Measurements from ENCODE around the gene CCDC171. TPM values are rescaled to one million over a fixed set of nuclear protein-coding genes. Genes with fewer than 3 reads are reported as not detected.
"Not testable (repeated sequence)": the region's sequence is repeated elsewhere in the genome, so short reads cannot be mapped to it uniquely, and the experiment has no call there.

CCDC171 gene
- total RNA-seq, 1 donor from 2014 or later: 2.9 TPM

DNA sequence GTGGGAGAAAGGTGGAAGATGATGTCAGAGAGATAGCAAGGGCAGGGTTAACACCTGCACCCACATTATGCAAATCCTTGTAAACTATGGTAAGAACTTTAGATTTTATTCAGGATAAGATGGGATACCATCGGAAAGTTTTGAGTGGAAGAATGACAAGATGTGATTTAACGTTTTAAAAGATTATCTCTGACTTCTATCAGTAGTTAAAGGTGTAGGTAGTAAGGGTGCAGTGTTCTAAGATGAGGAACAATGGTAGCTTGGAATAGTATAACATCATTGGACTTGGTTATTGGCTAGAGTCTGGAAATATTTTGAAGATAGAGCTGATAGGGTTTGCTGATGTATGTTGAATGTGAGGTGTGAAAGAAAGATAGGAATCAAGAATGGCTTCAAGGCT, 211.3 kb downstream of the CCDC171 start:
- no peaks in the 10 kb centered on the region for H3K4me1 ChIP-seq
- H3K36me3 ChIP-seq: no peaks in the 10 kb centered on the region
- no peaks in the 10 kb centered on the region for H3K9me3 ChIP-seq
- H3K27me3 ChIP-seq: no peaks in the 10 kb centered on the region
- DNase-seq (ENCODE audit: extremely low spot score in 2 of 2): no peak
- no peak overlapping the region for H3K27ac ChIP-seq
- H3K4me3 ChIP-seq: no peak overlapping the region
- intact Hi-C loops (cut with DNase I): no loop called here
- TF ChIP-seq POLR2AphosphoS5 (IDR thresholded peaks at IDR 0.05; ENCODE audit: insufficient read depth in 1 of 2, low read depth in 1 of 2) (no peak), POLR2A (IDR thresholded peaks at IDR 0.05) (no peak)
- TF ChIP-seq, protein P1, sequence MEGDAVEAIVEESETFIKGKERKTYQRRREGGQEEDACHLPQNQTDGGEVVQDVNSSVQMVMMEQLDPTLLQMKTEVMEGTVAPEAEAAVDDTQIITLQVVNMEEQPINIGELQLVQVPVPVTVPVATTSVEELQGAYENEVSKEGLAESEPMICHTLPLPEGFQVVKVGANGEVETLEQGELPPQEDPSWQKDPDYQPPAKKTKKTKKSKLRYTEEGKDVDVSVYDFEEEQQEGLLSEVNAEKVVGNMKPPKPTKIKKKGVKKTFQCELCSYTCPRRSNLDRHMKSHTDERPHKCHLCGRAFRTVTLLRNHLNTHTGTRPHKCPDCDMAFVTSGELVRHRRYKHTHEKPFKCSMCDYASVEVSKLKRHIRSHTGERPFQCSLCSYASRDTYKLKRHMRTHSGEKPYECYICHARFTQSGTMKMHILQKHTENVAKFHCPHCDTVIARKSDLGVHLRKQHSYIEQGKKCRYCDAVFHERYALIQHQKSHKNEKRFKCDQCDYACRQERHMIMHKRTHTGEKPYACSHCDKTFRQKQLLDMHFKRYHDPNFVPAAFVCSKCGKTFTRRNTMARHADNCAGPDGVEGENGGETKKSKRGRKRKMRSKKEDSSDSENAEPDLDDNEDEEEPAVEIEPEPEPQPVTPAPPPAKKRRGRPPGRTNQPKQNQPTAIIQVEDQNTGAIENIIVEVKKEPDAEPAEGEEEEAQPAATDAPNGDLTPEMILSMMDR (IDR thresholded peaks at IDR 0.05): no peak

DNA sequence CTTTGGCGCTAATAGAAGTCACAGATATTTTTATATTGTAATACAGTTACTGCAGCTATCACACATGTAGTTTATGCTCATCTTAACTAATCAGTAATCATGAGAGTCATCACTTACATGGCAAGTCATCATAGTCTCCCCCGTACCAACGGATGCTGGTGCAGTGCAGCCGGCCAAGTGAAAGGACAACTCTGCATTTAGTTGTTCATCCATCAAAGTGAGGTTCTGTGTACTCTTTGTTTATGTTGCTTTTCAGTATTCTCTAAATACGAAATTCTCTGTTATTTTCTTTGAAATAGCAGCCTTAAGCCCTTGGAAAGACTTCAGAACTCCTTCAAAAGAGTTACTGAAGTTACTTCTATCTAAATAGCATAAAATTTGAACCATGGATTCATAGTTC, 216.7 kb downstream of the CCDC171 start:
- Histone ChIP-seq H3K9me3 (no peaks in the 10 kb centered on the region), H3K4me1 (no peaks in the 10 kb centered on the region), H3K36me3 (no peaks in the 10 kb centered on the region), H3K4me3 (no peak overlapping the region), H3K27me3 (no peaks in the 10 kb centered on the region), H3K27ac (no peak overlapping the region)
- no peak for DNase-seq (ENCODE audit: extremely low spot score in 2 of 2)
- TF ChIP-seq POLR2AphosphoS5 (IDR thresholded peaks at IDR 0.05; ENCODE audit: insufficient read depth in 1 of 2, low read depth in 1 of 2): no peak
- no peak for TF ChIP-seq POLR2A (IDR thresholded peaks at IDR 0.05)
- TF ChIP-seq, protein P1 (IDR thresholded peaks at IDR 0.05): no peak
- intact Hi-C loops (cut with DNase I): no loop called here

- Histone ChIP-seq H3K4me3 (no peak overlapping the region), H3K27me3 (no peaks in the 10 kb centered on the region), H3K36me3 (no peaks in the 10 kb centered on the region), H3K27ac (no peak overlapping the region), H3K4me1 (no peaks in the 10 kb centered on the region), H3K9me3 (no peaks in the 10 kb centered on the region)
- intact Hi-C loops (cut with DNase I): no loop called here
- DNase-seq (ENCODE audit: extremely low spot score in 2 of 2): no peak
- TF ChIP-seq POLR2A (IDR thresholded peaks at IDR 0.05) (no peak), POLR2AphosphoS5 (IDR thresholded peaks at IDR 0.05; ENCODE audit: insufficient read depth in 1 of 2, low read depth in 1 of 2) (no peak)
- TF ChIP-seq, protein P1 (IDR thresholded peaks at IDR 0.05): no peak
Measured at GRCh38 chr9:15778861-15779260, 226.0 kb downstream of the CCDC171 start.

- intact Hi-C loops (cut with DNase I): no loop called here
- no peak for DNase-seq (ENCODE audit: extremely low spot score in 2 of 2)
- Histone ChIP-seq H3K27me3 (no peaks in the 10 kb centered on the region), H3K27ac (no peak overlapping the region), H3K36me3 (no peaks in the 10 kb centered on the region), H3K4me1 (no peaks in the 10 kb centered on the region), H3K9me3 (no peaks in the 10 kb centered on the region), H3K4me3 (no peak overlapping the region)
- TF ChIP-seq POLR2A (IDR thresholded peaks at IDR 0.05): no peak
Measured at GRCh38 chr9:15782106-15782505, 229.3 kb downstream of the CCDC171 start.

GRCh38 chr9:15785584-15785983, 232.7 kb downstream of the CCDC171 start:
- DNase-seq (ENCODE audit: extremely low spot score in 2 of 2): no peak
- no peaks in the 10 kb centered on the region for H3K9me3 ChIP-seq
- intact Hi-C loops (cut with DNase I): no loop called here
- H3K4me3 ChIP-seq: no peak overlapping the region
- H3K36me3 ChIP-seq: no peaks in the 10 kb centered on the region
- no peaks in the 10 kb centered on the region for H3K4me1 ChIP-seq
- no peaks in the 10 kb centered on the region for H3K27me3 ChIP-seq
- TF ChIP-seq POLR2A (IDR thresholded peaks at IDR 0.05) (no peak), POLR2AphosphoS5 (IDR thresholded peaks at IDR 0.05; ENCODE audit: insufficient read depth in 1 of 2, low read depth in 1 of 2) (no peak)
- TF ChIP-seq, protein P1 (IDR thresholded peaks at IDR 0.05): no peak
- H3K27ac ChIP-seq: no peak overlapping the region

DNA sequence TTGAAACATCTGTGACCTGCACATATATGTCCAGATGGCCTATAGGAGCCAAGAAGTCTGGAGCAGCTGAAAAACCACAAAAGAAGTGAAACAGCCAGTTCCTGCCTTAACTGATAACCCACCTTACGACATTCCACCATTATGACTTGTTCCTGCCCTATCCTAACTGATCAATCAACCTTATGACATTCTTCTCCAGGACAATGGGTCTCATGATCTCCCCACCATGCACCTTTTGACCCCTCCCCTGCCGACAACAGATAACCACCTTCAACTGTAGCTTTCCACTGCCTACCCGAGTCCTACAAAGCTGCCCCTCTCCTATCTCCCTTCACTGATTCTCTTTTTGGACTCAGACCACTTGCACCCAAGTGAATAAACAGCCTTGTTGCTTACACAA, 233.8 kb downstream of the CCDC171 start:
- Histone ChIP-seq H3K27ac (no peak overlapping the region), H3K36me3 (no peaks in the 10 kb centered on the region), H3K4me1 (no peaks in the 10 kb centered on the region), H3K9me3 (no peaks in the 10 kb centered on the region), H3K4me3 (no peak overlapping the region), H3K27me3 (no peaks in the 10 kb centered on the region)
- TF ChIP-seq, protein P1 (IDR thresholded peaks at IDR 0.05): no peak
- TF ChIP-seq POLR2A (IDR thresholded peaks at IDR 0.05): no peak
- TF ChIP-seq POLR2AphosphoS5 (IDR thresholded peaks at IDR 0.05; ENCODE audit: insufficient read depth in 1 of 2, low read depth in 1 of 2): no peak
- no peak for DNase-seq (ENCODE audit: extremely low spot score in 2 of 2)
- intact Hi-C loops (cut with DNase I): no loop called here

GRCh38 chr9:15810219-15810899, 257.5 kb downstream of the CCDC171 start:
- H3K27ac ChIP-seq; intact Hi-C loops (cut with DNase I); DNase-seq (ENCODE audit: extremely low spot score in 2 of 2): not testable (repeated sequence)

More at GRCh38 chr9:15810219-15810899, 257.5 kb downstream of the CCDC171 start:
- not testable (repeated sequence) for H3K27me3 ChIP-seq, H3K36me3 ChIP-seq, H3K4me3 ChIP-seq, H3K9me3 ChIP-seq, H3K4me1 ChIP-seq
